Ovary (tissue), 9 donors: Measurements from ENCODE around the gene SMIM12. TPM values are rescaled to one million over a fixed set of nuclear protein-coding genes. Genes with fewer than 3 reads are reported as not detected.

Experiments
- DNase-seq, 5 donors: peaks; one replicate each; pipeline ENCODE4 v3.0.0-alpha.2; 2019 to 2020
- H3K27ac ChIP-seq, 2 donors: fragments of 200-600 bp; one replicate each; pipeline versions ENCODE4 v1.5.1 to v1.8.0; 2019 to 2022
- H3K27me3 ChIP-seq: fragments of 200-600 bp; one replicate; pipeline ENCODE4 v1.8.0; 2022
- H3K36me3 ChIP-seq: fragments of 200-600 bp; sonication (generic); one replicate; pipeline ENCODE4 v1.5.1; 2019
- H3K4me1 ChIP-seq: one replicate; pipeline ENCODE4 v1.8.1; 2013; ENCODE audit warnings: mild to moderate bottlenecking, moderate library complexity; ENCODE audit not compliant: insufficient read depth
- H3K4me3 ChIP-seq: fragments of 200-600 bp; sonication (generic); one replicate; pipeline ENCODE4 v1.5.1; 2017
- H3K9me3 ChIP-seq, 2 donors: fragments of 200-600 bp in 1 of 2; sonication (generic) in 1 of 2; one replicate each; pipeline versions ENCODE4 v1.5.1 to v1.8.1; 2013 to 2019; ENCODE audit warnings: mild to moderate bottlenecking in 1 of 2, moderate library complexity in 1 of 2
- CTCF ChIP-seq, 3 donors: fragments of 450-650 bp in 2 of 3; fragments of 200-600 bp in 1 of 3; IDR thresholded peaks; one replicate each; pipeline versions ENCODE4 v1.5.1 to v1.8.0; 2016 to 2022; ENCODE audit warnings: antibody characterized with exemption in 3 of 3, mild to moderate bottlenecking in 1 of 3
- EP300 ChIP-seq: sonication (generic); formaldehyde crosslinking; IDR thresholded peaks from one replicate; pipeline ENCODE4 v1.6.1; 2017; ENCODE audit warnings: antibody characterized with exemption
- POLR2A ChIP-seq: fragments of 450-650 bp; IDR thresholded peaks from one replicate; pipeline ENCODE4 v1.6.1; 2017; ENCODE audit warnings: antibody characterized with exemption, mild to moderate bottlenecking, moderate library complexity
- WGBS, 3 donors: extraction: QIAGEN DNeasy Blood & Tissue Kit in 1 of 3; methylation state at CpG; one replicate each; pipeline versions ENCODE4 v1.1.5 to v1.1.7; 2013 to 2017; 5-methylcytosine and 5-hydroxymethylcytosine counted together
- intact Hi-C, 4 donors: fragments of 100-400 bp; cut with DNase I; formaldehyde crosslinking; loops; one replicate each; pipeline versions ENCODE4 v1.11.0 to v1.15.1; 2022 to 2023
- polyA plus RNA-seq, 2 donors: library from polyadenylated mRNA; stranded (reverse); fragments of 200-250 nt in 1 of 2; fragments of 350-450 nt in 1 of 2; fragmentation: Illumina TruSeq in 1 of 2; extraction: RNeasy Lipid Tissue Mini Kit (QIAGEN cat#74804) in 1 of 2; gene quantifications; one replicate each; pipeline ENCODE4 v1.2.3, GENCODE V29; 2013 to 2014
- total RNA-seq, 7 donors: library from RNA; depleted of rRNA in 2 of 7; stranded (reverse); fragments of >200 nt in 2 of 7; fragmentation: NEBNext Ultra II Directional in 3 of 7; extraction: Animal tissue kit (Norgen Biotek cat#: 25700) in 3 of 7; gene quantifications; one replicate each; pipeline versions ENCODE4 v1.1.0 to v1.2.4, GENCODE V29; 2016 to 2023
- donor health status: DM: no; HTN: no; CAD: no; lungs with moderate emphysema.
- donor health status: DM: no; HTN: no; CAD: no.
- donor health status: Bipolar disorder and iron deficiency.
- donor health status: DM: yes; HTN: yes; CAD: no.
- donor health status: DM: no; HTN: no; CAD: no.
- donor health status: DM: yes; HTN: yes; CAD: no.

SMIM12 gene
- total and polyA plus RNA-seq, 9 donors: 15.4 to 32.3 (median 24.4) TPM

- WGBS, 3 donors: 90 to 92% (median 92%) methylated on average over 44 of the region's 44 CpGs
- H3K4me1 ChIP-seq: peaks cover 6% of the 10 kb centered on the region
- intact Hi-C loops: loop anchor here in 2 of 4 donors (5.0 to 10.0 kb wide), 2 partner anchors 81 to 326 kb away; partner anchors contain the start of gene SFPQ (in 1 of the 2)
- no peaks in the 10 kb centered on the region for H3K9me3 ChIP-seq
- no peak for DNase-seq
- H3K27ac ChIP-seq: no peak overlapping the region
- H3K27me3 ChIP-seq: no peaks in the 10 kb centered on the region
- TF ChIP-seq CTCF (IDR thresholded peaks at IDR 0.05) (no peak), POLR2A (no peak), EP300 (no peak)
- H3K36me3 ChIP-seq: no peaks in the 10 kb centered on the region
- no peak overlapping the region for H3K4me3 ChIP-seq
These were observed 8.9 kb upstream of the SMIM12 start for GRCh38 chr1:34868230-34869049.

GRCh38 chr1:34867415-34867814, 7.9 kb upstream of the SMIM12 start:
- no peak for DNase-seq
- intact Hi-C loops: loop anchor here in 2 of 4 donors (5.0 to 10.0 kb wide), 2 partner anchors 80 to 327 kb away; partner anchors contain the start of gene SFPQ (in 1 of the 2)
- Histone ChIP-seq H3K27me3 (no peaks in the 10 kb centered on the region), H3K4me3 (no peak overlapping the region), H3K27ac (no peak overlapping the region), H3K36me3 (no peaks in the 10 kb centered on the region), H3K9me3 (no peaks in the 10 kb centered on the region), H3K4me1 (peaks cover 6% of the 10 kb centered on the region)
- WGBS, 3 donors: 87 to 93% (median 92%) methylated on average over 6 of the region's 6 CpGs
- no peak for TF ChIP-seq EP300
- no peak for TF ChIP-seq POLR2A
- TF ChIP-seq CTCF (IDR thresholded peaks at IDR 0.05): no peak

- TF ChIP-seq CTCF (IDR thresholded peaks at IDR 0.05): no peak
- TF ChIP-seq EP300: no peak
- no peak for TF ChIP-seq POLR2A
These were observed 7.2 kb upstream of the SMIM12 start for GRCh38 chr1:34866762-34867109.

GRCh38 chr1:34865981-34866761, 6.6 kb upstream of the SMIM12 start:
- H3K4me3 ChIP-seq: peak overlapping the region; percentile 64
- H3K27ac ChIP-seq: peak overlapping the region; percentile 79 to 80
- intact Hi-C loops: loop anchor here in 2 of 4 donors (5.0 to 10.0 kb wide), 2 partner anchors 79 to 329 kb away; partner anchors contain the start of gene SFPQ (in 1 of the 2)
- peaks cover 6% of the 10 kb centered on the region for H3K4me1 ChIP-seq
- DNase-seq: peak; percentile 79 to 93 (median 87)
- no peaks in the 10 kb centered on the region for H3K27me3 ChIP-seq
- H3K36me3 ChIP-seq: no peaks in the 10 kb centered on the region
- no peaks in the 10 kb centered on the region for H3K9me3 ChIP-seq
- WGBS, 3 donors: 1 to 2% (median 2%) methylated on average over 64 to 81 of the region's 81 CpGs
- TF ChIP-seq EP300 (no peak), CTCF (IDR thresholded peaks at IDR 0.05) (peak; percentile 88 to 99 (median 91))

More at GRCh38 chr1:34866762-34867109, 7.2 kb upstream of the SMIM12 start:
- intact Hi-C loops: loop anchor here in 2 of 4 donors (5.0 to 10.0 kb wide), 2 partner anchors 79 to 328 kb away; partner anchors contain the start of gene SFPQ (in 1 of the 2)
- peak overlapping the region; percentile 64 for H3K4me3 ChIP-seq
- peak overlapping the region; percentile 79 to 80 for H3K27ac ChIP-seq
- 8 to 15% (median 12%) methylated on average over 8 to 9 of the region's 9 CpGs for WGBS, 3 donors
- peak in 1 of 5 donors; percentile 22 for DNase-seq
- no peaks in the 10 kb centered on the region for H3K27me3 ChIP-seq
- no peaks in the 10 kb centered on the region for H3K36me3 ChIP-seq
- H3K4me1 ChIP-seq: peaks cover 6% of the 10 kb centered on the region
- H3K9me3 ChIP-seq: no peaks in the 10 kb centered on the region
